PC-3 (cell line): ENCODE results near the gene SLC7A10.

Experiments
- CTCF ChIP-seq: fragments of 300-600 bp; sonication (generic); conservative IDR thresholded peaks from 2 replicates; pipeline ENCODE4 v1.5.1; 2017; ENCODE audit warnings: antibody characterized with exemption, low read depth, mild to moderate bottlenecking, low read length
- EZH2 ChIP-seq: fragments of 300-600 bp; sonication (generic); IDR thresholded peaks from one replicate; pipeline ENCODE4 v1.6.1; 2017; ENCODE audit warnings: antibody characterized with exemption, mild to moderate bottlenecking, low read length; ENCODE audit not compliant: unreplicated experiment
- EZH2phosphoT487 ChIP-seq: fragments of 300-600 bp; sonication (generic); IDR thresholded peaks from 2 replicates; pipeline ENCODE4 v1.6.1; 2018; ENCODE audit warnings: mild to moderate bottlenecking, antibody characterized with exemption, low read length, borderline replicate concordance

- TF ChIP-seq EZH2 (no peak), CTCF (no peak), EZH2phosphoT487 (no peak)
Observed at GRCh38 chr19:33238481-33239149, 13.0 kb upstream of the SLC7A10 start.
